ENCODE results near the gene TTLL5. TPM values are rescaled to one million over a fixed set of nuclear protein-coding genes. Genes with fewer than 3 reads are reported as not detected.
A peak's percentile ranks its signal among the peaks of the same experiment; 100 is the strongest.

The TTLL5 gene
- polyA plus RNA-seq, 1 of the 3 experiments (the other 2 are of a cell fraction) = 9.6 TPM

- no peak for TF ChIP-seq ZBTB33 (IDR thresholded peaks at IDR 0.05; ENCODE audit: borderline replicate concordance, low read depth)
- no peak overlapping the region for H3K4me3 ChIP-seq (ENCODE audit: low read depth in 2 of 2, low read length in 1 of 2)
- no peak overlapping the region for H3K9ac ChIP-seq
- H3K27me3 ChIP-seq (ENCODE audit: insufficient read depth) = no peaks in the 10 kb centered on the region
- peaks cover 14 to 40% of the 10 kb centered on the region in 2 experiments for H3K4me1 ChIP-seq (ENCODE audit: control insufficient read depth in 1 of 2, insufficient read depth in 2 of 2, low read depth in 1 of 2, low read length in 1 of 2)
- ChIA-PET POLR2A (no interaction called here), CTCF (interaction anchor here (3.2 kb wide), 1 partner anchor 39 kb away, joined by 17 read pairs; no protein-coding TSS in a partner anchor)
- peaks cover 43% of the 10 kb centered on the region for H3F3A ChIP-seq (replicated peaks; ENCODE audit: insufficient read depth)
- WGBS (ENCODE audit: low lambda C conversion rate) = 100% methylated on average over 1 of the region's 1 CpG
- no peak overlapping the region for H3K4me2 ChIP-seq
- no peak for DNase-seq
- no peaks in the 10 kb centered on the region for H3K9me3 ChIP-seq
- no peaks in the 10 kb centered on the region for H3K9me2 ChIP-seq
- no peaks in the 10 kb centered on the region for H4K20me1 ChIP-seq (ENCODE audit: insufficient read depth)
- no peaks in the 10 kb centered on the region; the same call in 1 of the 2 replicates for H3K79me2 ChIP-seq (ENCODE audit: insufficient read depth)
- H3K36me3 ChIP-seq (replicated peaks in 1 of 2; ENCODE audit: control insufficient read depth in 1 of 2, insufficient read depth in 2 of 2, low read length in 1 of 2) = peaks cover 3 to 4% of the 10 kb centered on the region in 2 experiments
- no peak overlapping the region for H2AFZ ChIP-seq (ENCODE audit: low read depth)
- peak overlapping the region in 1 of 2 experiments; percentile 98; a peak in 2 of 4 replicates for H3K27ac ChIP-seq (ENCODE audit: low read depth in 2 of 2, low read length in 1 of 2)
These were observed 205.9 kb downstream of the TTLL5 start for GRCh38 chr14:75866970-75867369.

DNA sequence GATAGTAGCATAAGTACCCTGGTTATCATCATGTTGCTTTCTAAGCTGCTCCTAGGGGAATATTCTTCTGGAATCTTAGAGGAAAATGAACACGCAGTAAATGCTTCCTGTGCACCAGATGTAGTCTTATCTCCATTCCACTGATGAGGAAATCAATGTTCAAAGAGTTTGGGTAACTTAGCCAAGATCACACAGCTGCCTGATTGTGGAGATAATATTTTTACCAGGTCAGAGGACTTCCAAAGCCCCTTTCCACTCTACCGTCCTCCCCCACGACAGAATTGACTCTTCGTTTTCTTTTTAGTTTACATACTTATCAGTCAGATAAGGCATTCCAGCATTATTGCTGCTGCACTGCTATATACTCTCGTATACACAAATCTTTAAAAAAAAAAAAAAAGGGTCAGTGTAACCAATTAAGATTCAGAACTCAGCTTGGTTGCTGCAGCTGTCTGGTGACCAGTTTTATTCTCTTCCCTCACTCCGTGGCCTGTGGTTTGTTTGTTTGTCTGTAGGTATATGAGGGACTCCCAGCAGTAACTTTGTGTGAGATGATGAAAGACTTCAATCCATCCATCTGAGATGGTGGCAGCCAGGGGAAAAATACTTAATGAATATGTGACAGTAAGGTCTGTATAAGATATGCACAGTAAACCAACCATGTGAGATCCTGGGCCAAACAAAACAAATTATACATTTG is 210.3 kb downstream of the TTLL5 start:
- Histone ChIP-seq H3K27me3 (ENCODE audit: insufficient read depth) (no peaks in the 10 kb centered on the region), H3K27ac (ENCODE audit: low read depth in 2 of 2, low read length in 1 of 2) (0 out of 4 replicates have a peak overlapping the region, but pooled peaks of 1 of the 2 experiments have one; percentile 9), H3K4me2 (no peak overlapping the region), H3K9me2 (no peaks in the 10 kb centered on the region), H3K4me3 (ENCODE audit: low read depth in 2 of 2, low read length in 1 of 2) (no peak overlapping the region), H3K4me1 (ENCODE audit: control insufficient read depth in 1 of 2, insufficient read depth in 2 of 2, low read depth in 1 of 2, low read length in 1 of 2) (peaks cover 14 to 26% of the 10 kb centered on the region in 2 experiments), H3K79me2 (ENCODE audit: insufficient read depth) (no peaks in the 10 kb centered on the region; the same call in 1 of the 2 replicates), H3K9me3 (no peaks in the 10 kb centered on the region), H4K20me1 (ENCODE audit: insufficient read depth) (no peaks in the 10 kb centered on the region), H3F3A (replicated peaks; ENCODE audit: insufficient read depth) (peaks cover 35% of the 10 kb centered on the region), H3K9ac (no peak overlapping the region), H2AFZ (ENCODE audit: low read depth) (no peak overlapping the region), H3K36me3 (replicated peaks in 1 of 2; ENCODE audit: control insufficient read depth in 1 of 2, insufficient read depth in 2 of 2, low read length in 1 of 2) (peaks cover 0 to 4% of the 10 kb centered on the region in 2 experiments)
- ChIA-PET POLR2A (no interaction called here), CTCF (interaction anchor here (1.0 to 1.6 kb wide), 3 partner anchors 111 to 162 kb away, joined by 3 read pairs; partner anchors contain the start of gene TGFB3)
- DNase-seq = no peak
- TF ChIP-seq RCOR1 (IDR thresholded peaks at IDR 0.05; ENCODE audit: low read length) = peak; percentile 35; the same call in 1 of the 2 replicates
- no peak for TF ChIP-seq NRF1 (IDR thresholded peaks at IDR 0.05; ENCODE audit: low read depth, low read length)
- WGBS (ENCODE audit: low lambda C conversion rate) = 71% methylated on average over 6 of the region's 6 CpGs

- TF ChIP-seq, protein P1, sequence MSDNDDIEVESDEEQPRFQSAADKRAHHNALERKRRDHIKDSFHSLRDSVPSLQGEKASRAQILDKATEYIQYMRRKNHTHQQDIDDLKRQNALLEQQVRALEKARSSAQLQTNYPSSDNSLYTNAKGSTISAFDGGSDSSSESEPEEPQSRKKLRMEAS (IDR thresholded peaks at IDR 0.05; ENCODE audit: low read depth) = no peak
- ChIA-PET CTCF (interaction anchor here (1.0 to 2.1 kb wide), 3 partner anchors 31 to 167 kb away, joined by 4 to 8 read pairs (median 6); no protein-coding TSS in a partner anchor), POLR2A (no interaction called here)
- DNase-seq = no peak
- Histone ChIP-seq H3K9me2 (no peaks in the 10 kb centered on the region), H3K9ac (no peak overlapping the region), H3K4me2 (no peak overlapping the region), H3K4me3 (ENCODE audit: low read depth in 2 of 2, low read length in 1 of 2) (no peak overlapping the region), H3F3A (replicated peaks; ENCODE audit: insufficient read depth) (peaks cover 43% of the 10 kb centered on the region), H3K36me3 (replicated peaks in 1 of 2; ENCODE audit: control insufficient read depth in 1 of 2, insufficient read depth in 2 of 2, low read length in 1 of 2) (no peaks in the 10 kb centered on the region), H3K9me3 (no peaks in the 10 kb centered on the region), H3K27ac (ENCODE audit: low read depth in 2 of 2, low read length in 1 of 2) (peak overlapping the region in 1 of 2 experiments; percentile 97; a peak in 2 of 4 replicates), H4K20me1 (ENCODE audit: insufficient read depth) (no peaks in the 10 kb centered on the region), H2AFZ (ENCODE audit: low read depth) (no peak overlapping the region), H3K27me3 (ENCODE audit: insufficient read depth) (no peaks in the 10 kb centered on the region), H3K79me2 (ENCODE audit: insufficient read depth) (no peaks in the 10 kb centered on the region), H3K4me1 (ENCODE audit: control insufficient read depth in 1 of 2, insufficient read depth in 2 of 2, low read depth in 1 of 2, low read length in 1 of 2) (peaks cover 12 to 38% of the 10 kb centered on the region in 2 experiments)
- 90% methylated on average over 1 of the region's 1 CpG for WGBS (ENCODE audit: low lambda C conversion rate)
These were observed 214.9 kb downstream of the TTLL5 start for GRCh38 chr14:75875958-75876357.

All from SK-N-SH (cell line).